K562 treated with DMSO at 1 percent for 4 hours (cell line): ENCODE measurements around the gene BECN2. TPM values are rescaled to one million over a fixed set of nuclear protein-coding genes. Genes with fewer than 3 reads are reported as not detected.

ENCODE experiments used
- total RNA-seq: library from RNA; unstranded; fragments of 300-600 nt; gene quantifications from 2 replicates; pipeline ENCODE4 v1.2.3, GENCODE V29; 2022; ENCODE audit not compliant: insufficient read depth

The BECN2 gene, protein sequence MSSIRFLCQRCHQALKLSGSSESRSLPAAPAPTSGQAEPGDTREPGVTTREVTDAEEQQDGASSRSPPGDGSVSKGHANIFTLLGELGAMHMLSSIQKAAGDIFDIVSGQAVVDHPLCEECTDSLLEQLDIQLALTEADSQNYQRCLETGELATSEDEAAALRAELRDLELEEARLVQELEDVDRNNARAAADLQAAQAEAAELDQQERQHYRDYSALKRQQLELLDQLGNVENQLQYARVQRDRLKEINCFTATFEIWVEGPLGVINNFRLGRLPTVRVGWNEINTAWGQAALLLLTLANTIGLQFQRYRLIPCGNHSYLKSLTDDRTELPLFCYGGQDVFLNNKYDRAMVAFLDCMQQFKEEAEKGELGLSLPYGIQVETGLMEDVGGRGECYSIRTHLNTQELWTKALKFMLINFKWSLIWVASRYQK
- total RNA-seq: not detected in 2 replicates

DNA sequence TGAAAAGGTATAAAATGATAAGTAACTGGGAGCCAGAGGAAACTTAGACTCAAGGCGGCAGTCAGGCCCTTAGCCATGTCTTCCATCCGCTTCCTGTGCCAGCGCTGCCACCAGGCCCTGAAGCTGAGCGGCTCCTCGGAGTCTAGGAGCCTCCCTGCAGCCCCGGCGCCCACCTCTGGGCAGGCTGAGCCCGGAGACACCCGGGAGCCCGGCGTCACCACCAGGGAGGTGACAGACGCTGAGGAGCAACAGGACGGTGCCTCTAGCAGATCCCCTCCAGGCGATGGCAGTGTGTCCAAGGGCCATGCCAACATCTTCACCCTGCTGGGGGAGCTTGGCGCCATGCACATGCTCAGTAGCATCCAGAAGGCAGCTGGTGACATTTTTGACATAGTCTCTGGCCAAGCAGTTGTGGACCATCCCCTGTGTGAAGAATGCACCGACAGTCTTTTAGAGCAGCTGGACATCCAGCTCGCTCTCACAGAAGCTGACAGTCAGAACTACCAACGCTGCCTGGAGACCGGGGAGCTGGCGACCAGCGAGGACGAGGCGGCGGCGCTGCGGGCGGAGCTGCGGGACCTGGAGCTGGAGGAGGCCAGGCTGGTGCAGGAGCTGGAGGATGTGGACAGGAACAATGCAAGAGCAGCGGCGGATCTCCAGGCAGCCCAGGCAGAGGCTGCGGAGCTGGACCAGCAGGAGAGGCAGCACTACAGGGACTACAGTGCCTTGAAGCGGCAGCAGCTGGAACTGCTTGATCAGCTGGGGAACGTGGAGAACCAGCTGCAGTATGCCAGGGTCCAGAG is at the start of gene BECN2:
Gene BECN2 (plus strand): TSS at position 76 of the 803 bp plus-strand sequence. CDS start 0 bp downstream, at position 76.

DNA sequence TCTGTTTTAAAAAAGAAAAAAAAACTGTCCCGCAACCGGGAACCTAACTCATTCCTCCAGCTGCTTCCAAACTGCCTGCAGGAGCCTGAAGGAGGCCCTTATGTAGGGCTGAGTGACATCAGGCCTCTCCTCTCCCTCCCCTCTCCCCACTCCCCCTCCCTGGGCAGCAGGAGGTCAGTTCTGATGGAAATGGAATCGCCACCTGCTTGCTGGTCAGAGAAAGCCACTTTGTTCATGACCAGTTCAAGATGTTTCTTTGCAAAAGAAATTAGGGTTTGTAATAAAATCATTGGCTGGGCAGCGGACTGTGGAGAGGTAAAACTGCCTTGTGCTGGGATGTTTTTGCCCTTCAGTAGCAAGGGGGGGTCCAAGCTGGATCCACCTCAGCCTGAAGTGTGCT is 41.5 kb downstream of the BECN2 start, which contains the start of gene MAP1LC3C:
Gene MAP1LC3C (minus strand): TSS at position 73 of the 400 bp plus-strand sequence. CDS start 90 bp downstream, outside the sequence.

Other genes with a start within 250 kb of the BECN2 start
- 27.2 and 35.5 TPM in 2 replicates for gene EXO1, start 109.6 kb upstream of the BECN2 start, total RNA-seq
- not detected in 2 replicates for gene MAP1LC3C, start 41.3 kb downstream of the BECN2 start, total RNA-seq